Keratinocyte (primary cell): ENCODE results near the gene MSI2. TPM values are rescaled to one million over a fixed set of nuclear protein-coding genes. Genes with fewer than 3 reads are reported as not detected.

ENCODE experiments used
- DNase-seq: peaks from one replicate; pipeline ENCODE4 v3.0.0-alpha.2; 2011; ENCODE audit warnings: low read depth, missing footprints, low spot score
- FAIRE-seq: peaks from 2 replicates; lab custom pipeline; 2011; peaks lifted over from hg19 to GRCh38; lab: Jason Lieb, UNC
- H2AFZ ChIP-seq: 2 replicates; pipeline ENCODE4 v1.6.0; 2012; ENCODE audit warnings: low read length, control low read depth, inconsistent platforms; ENCODE audit not compliant: control insufficient read depth
- H3K27ac ChIP-seq: 2 replicates; pipeline ENCODE4 v1.5.1; 2011; ENCODE audit warnings: low read length; ENCODE audit not compliant: control insufficient read depth, insufficient read depth
- H3K27me3 ChIP-seq: 3 replicates; pipeline ENCODE4 v1.6.0; 2011; ENCODE audit warnings: low read length; ENCODE audit not compliant: control insufficient read depth, insufficient read depth; ENCODE audit errors: extremely low read depth
- H3K36me3 ChIP-seq, 2 experiments: 2 replicates in 1 of 2; 3 replicates in 1 of 2; pipeline ENCODE4 v1.5.1; 2011; ENCODE audit warnings: low read length in 2 of 2, mild to moderate bottlenecking in 1 of 2; ENCODE audit not compliant: control insufficient read depth in 2 of 2, insufficient read depth in 2 of 2; ENCODE audit errors: extremely low read depth in 1 of 2
- H3K4me1 ChIP-seq: 3 replicates; pipeline ENCODE4 v1.5.1; 2011; ENCODE audit warnings: low read length; ENCODE audit not compliant: control insufficient read depth, insufficient read depth; ENCODE audit errors: extremely low read depth
- H3K4me2 ChIP-seq: 3 replicates; pipeline ENCODE4 v1.6.0; 2011; ENCODE audit warnings: low read depth, low read length; ENCODE audit not compliant: control insufficient read depth, insufficient read depth; ENCODE audit errors: extremely low read depth
- H3K4me3 ChIP-seq, 3 experiments: fragments of 200-600 bp in 1 of 3; sonication (generic) in 1 of 3; 2 replicates in 2 of 3; 3 replicates in 1 of 3; pipeline ENCODE4 v1.5.1; 2011 to 2016; ENCODE audit warnings: low read length in 3 of 3, mild to moderate bottlenecking in 3 of 3, control low read depth in 2 of 3, inconsistent platforms in 1 of 3, low read depth in 1 of 3, mixed read lengths in 1 of 3, mixed run types in 1 of 3, moderate library complexity in 1 of 3; ENCODE audit not compliant: control insufficient read depth in 2 of 3, insufficient read depth in 2 of 3; ENCODE audit errors: extremely low read depth in 1 of 3
- H3K79me2 ChIP-seq: 2 replicates; pipeline ENCODE4 v1.6.0; 2012; ENCODE audit warnings: low read length; ENCODE audit not compliant: control insufficient read depth, insufficient read depth
- H3K9ac ChIP-seq: 3 replicates; pipeline ENCODE4 v1.6.0; 2011; ENCODE audit warnings: low read length; ENCODE audit not compliant: control insufficient read depth, insufficient read depth; ENCODE audit errors: extremely low read depth
- H3K9me1 ChIP-seq: 3 replicates; pipeline ENCODE4 v1.6.0; 2011; ENCODE audit warnings: low read length; ENCODE audit not compliant: control insufficient read depth, insufficient read depth; ENCODE audit errors: extremely low read depth
- H3K9me3 ChIP-seq: 2 replicates; pipeline ENCODE4 v1.5.1; 2012; ENCODE audit warnings: low read depth, low read length; ENCODE audit not compliant: control insufficient read depth
- H4K20me1 ChIP-seq: 3 replicates; pipeline ENCODE4 v1.6.0; 2011; ENCODE audit warnings: low read length; ENCODE audit not compliant: control insufficient read depth, insufficient read depth; ENCODE audit errors: extremely low read depth
- CTCF ChIP-seq, 3 experiments: IDR thresholded peaks in 1 of 3; conservative IDR thresholded peaks in 1 of 3; optimal IDR thresholded peaks in 1 of 3; 2 replicates in 2 of 3; 3 replicates in 1 of 3; pipeline versions ENCODE3 to v1.5.1; 2011; ENCODE audit warnings: low read length in 3 of 3, mild to moderate bottlenecking in 3 of 3, moderate library complexity in 2 of 3, control low read depth in 1 of 3, inconsistent platforms in 1 of 3; ENCODE audit not compliant: insufficient read depth in 2 of 3; ENCODE audit errors: extremely low read depth in 1 of 3
- EZH2 ChIP-seq: IDR thresholded peaks from one replicate; pipeline ENCODE4 v1.6.1; 2012; ENCODE audit warnings: inconsistent platforms, mild to moderate bottlenecking, low read length, moderate library complexity
- dilution Hi-C: fragments of 300-500 bp; cut with MboI; formaldehyde crosslinking; loops from one replicate; pipeline ENCODE4 v1.7.0; 2020; ENCODE audit warnings: low sequenced_read_pairs; ENCODE audit not compliant: extremely low pct_ligation_motif_present
- polyA plus RNA-seq, 5 experiments: library from polyadenylated mRNA; depleted of rRNA in 3 of 5; stranded (reverse) in 3 of 5; stranded (forward) in 1 of 5; unstranded in 1 of 5; fragments of >200 nt; gene quantifications; 1 replicate in 1 of 5; 2 replicates in 3 of 5; 3 replicates in 1 of 5; pipeline versions ENCODE4 v1.2.1 to v1.2.3, GENCODE V29; 2011 to 2012; ENCODE audit warnings: missing spikeins in 2 of 5, low read depth in 1 of 5, low replicate concordance in 1 of 5

The MSI2 gene
- polyA plus RNA-seq, 1 donor (not counting 4 experiments of a cell fraction or from before 2014, with no cell fraction given): 22.3 TPM

- H3K9me3 ChIP-seq: no peaks in the 10 kb centered on the region
- no peak overlapping the region for H3K4me3 ChIP-seq
- TF ChIP-seq CTCF (optimal IDR thresholded peaks at IDR 0.05 in 1 of 3, IDR thresholded peaks at IDR 0.05 in 1 of 3, conservative IDR thresholded peaks at IDR 0.05 in 1 of 3; ENCODE audit: extremely low read depth in 1 of 3, insufficient read depth in 2 of 3, low read length in 3 of 3) (no peak), EZH2 (no peak)
- H3K4me1 ChIP-seq: no peaks in the 10 kb centered on the region
- H2AFZ ChIP-seq: no peak overlapping the region
- H3K9ac ChIP-seq: no peak overlapping the region
- DNase-seq: no peak
- H3K36me3 ChIP-seq: no peaks in the 10 kb centered on the region
- FAIRE-seq: no peak
- no peak overlapping the region for H3K4me2 ChIP-seq
- dilution Hi-C loops: no loop called here
- H3K27ac ChIP-seq: no peak overlapping the region
- no peaks in the 10 kb centered on the region for H4K20me1 ChIP-seq
- peaks cover 33% of the 10 kb centered on the region for H3K27me3 ChIP-seq
- H3K9me1 ChIP-seq: no peaks in the 10 kb centered on the region
- H3K79me2 ChIP-seq: no peaks in the 10 kb centered on the region
These were observed 471.4 kb downstream of the MSI2 start for GRCh38 chr17:57727630-57728175.

- Histone ChIP-seq H4K20me1 (no peaks in the 10 kb centered on the region), H3K4me3 (no peak overlapping the region)
- no peak for FAIRE-seq
These were observed 473.8 kb downstream of the MSI2 start for GRCh38 chr17:57730026-57730701.

More at GRCh38 chr17:57730026-57730701, 473.8 kb downstream of the MSI2 start:
- Histone ChIP-seq H3K27ac (no peak overlapping the region), H3K79me2 (no peaks in the 10 kb centered on the region), H2AFZ (no peak overlapping the region), H3K9me1 (no peaks in the 10 kb centered on the region), H3K27me3 (peaks cover 26% of the 10 kb centered on the region), H3K9me3 (no peaks in the 10 kb centered on the region), H3K36me3 (no peaks in the 10 kb centered on the region), H3K4me1 (no peaks in the 10 kb centered on the region), H3K4me2 (no peak overlapping the region), H3K9ac (no peak overlapping the region)
- dilution Hi-C loops: no loop called here
- no peak for DNase-seq
- TF ChIP-seq CTCF (optimal IDR thresholded peaks at IDR 0.05 in 1 of 3, IDR thresholded peaks at IDR 0.05 in 1 of 3, conservative IDR thresholded peaks at IDR 0.05 in 1 of 3; ENCODE audit: extremely low read depth in 1 of 3, insufficient read depth in 2 of 3, low read length in 3 of 3) (no peak), EZH2 (no peak)
